ENCODE results near the gene COG7. TPM values are rescaled to one million over a fixed set of nuclear protein-coding genes. Genes with fewer than 3 reads are reported as not detected.
"Not testable (repeated sequence)": the region's sequence is repeated elsewhere in the genome, so short reads cannot be mapped to it uniquely, and the experiment has no call there.

COG7 gene
- total RNA-seq, 5 donors from 2014 or later (not counting 1 experiment from before 2014, with no cell fraction given) = 15.8 to 23.2 (median 22.4) TPM

GRCh38 chr16:23381702-23382101 is 71.3 kb downstream of the COG7 start:
- H3K27ac ChIP-seq (ENCODE audit: low read length); H3K27ac Mint-ChIP-seq; POLR2A ChIA-PET; H3K27me3 Mint-ChIP-seq; H3K9me3 Mint-ChIP-seq; DNase-seq; H3K4me3 ChIP-seq (ENCODE audit: control insufficient read depth in 1 of 2, extremely low read depth in 1 of 2, low read length in 1 of 2); H3K36me3 Mint-ChIP-seq; CTCF ChIA-PET; ATAC-seq (replicated peaks in 1 of 4); H3K36me3 ChIP-seq (ENCODE audit: control insufficient read depth in 2 of 2, extremely low read depth in 1 of 2, insufficient read depth in 1 of 2, low read length in 1 of 2); H3K9me3 ChIP-seq; H3K4me1 ChIP-seq (ENCODE audit: control insufficient read depth in 1 of 2, extremely low read depth in 1 of 2, insufficient read depth in 2 of 2, low read length in 2 of 2); H3K4me1 Mint-ChIP-seq; H3K4me3 Mint-ChIP-seq; H3K27me3 ChIP-seq (replicated peaks in 1 of 2; ENCODE audit: control insufficient read depth in 2 of 2, extremely low read depth in 1 of 2, insufficient read depth in 2 of 2, low read length in 1 of 2): not testable (repeated sequence)
- 90% methylated on average over 2 of the region's 9 CpGs for WGBS (ENCODE audit: insufficient coverage)

GRCh38 chr16:23380501-23380951 is 72.5 kb downstream of the COG7 start:
- POLR2A ChIA-PET = no interaction called here
- Mint-ChIP-seq H3K27ac (no peak overlapping the region), H3K27me3 (peaks cover 0 to 3% of the 10 kb centered on the region in 2 donors), H3K4me1 (no peaks in the 10 kb centered on the region), H3K36me3 (no peaks in the 10 kb centered on the region), H3K9me3 (no peaks in the 10 kb centered on the region), H3K4me3 (no peak overlapping the region)
- Histone ChIP-seq H3K27me3 (replicated peaks in 1 of 2; ENCODE audit: control insufficient read depth in 2 of 2, extremely low read depth in 1 of 2, insufficient read depth in 2 of 2, low read length in 1 of 2) (no peaks in the 10 kb centered on the region), H3K36me3 (ENCODE audit: control insufficient read depth in 2 of 2, extremely low read depth in 1 of 2, insufficient read depth in 1 of 2, low read length in 1 of 2) (no peaks in the 10 kb centered on the region), H3K4me3 (ENCODE audit: control insufficient read depth in 1 of 2, extremely low read depth in 1 of 2, low read length in 1 of 2) (no peak overlapping the region), H3K9me3 (no peaks in the 10 kb centered on the region), H3K4me1 (ENCODE audit: control insufficient read depth in 1 of 2, extremely low read depth in 1 of 2, insufficient read depth in 2 of 2, low read length in 2 of 2) (no peaks in the 10 kb centered on the region), H3K27ac (ENCODE audit: low read length) (no peak overlapping the region)
- 89% methylated on average over 20 of the region's 20 CpGs for WGBS (ENCODE audit: insufficient coverage)
- no peak for ATAC-seq (replicated peaks in 1 of 4)
- CTCF ChIA-PET = no interaction called here
- DNase-seq = no peak

GRCh38 chr16:23379707-23380106 is 73.3 kb downstream of the COG7 start:
- Histone ChIP-seq H3K9me3 (no peaks in the 10 kb centered on the region), H3K36me3 (ENCODE audit: control insufficient read depth in 2 of 2, extremely low read depth in 1 of 2, insufficient read depth in 1 of 2, low read length in 1 of 2) (no peaks in the 10 kb centered on the region), H3K4me3 (ENCODE audit: control insufficient read depth in 1 of 2, extremely low read depth in 1 of 2, low read length in 1 of 2) (no peak overlapping the region), H3K27me3 (replicated peaks in 1 of 2; ENCODE audit: control insufficient read depth in 2 of 2, extremely low read depth in 1 of 2, insufficient read depth in 2 of 2, low read length in 1 of 2) (no peaks in the 10 kb centered on the region), H3K4me1 (ENCODE audit: control insufficient read depth in 1 of 2, extremely low read depth in 1 of 2, insufficient read depth in 2 of 2, low read length in 2 of 2) (no peaks in the 10 kb centered on the region), H3K27ac (ENCODE audit: low read length) (no peak overlapping the region)
- Mint-ChIP-seq H3K27me3 (peaks cover 0 to 3% of the 10 kb centered on the region in 2 donors), H3K4me3 (no peak overlapping the region), H3K36me3 (no peaks in the 10 kb centered on the region), H3K9me3 (no peaks in the 10 kb centered on the region), H3K27ac (no peak overlapping the region), H3K4me1 (no peaks in the 10 kb centered on the region)
- no peak for DNase-seq
- WGBS (ENCODE audit: insufficient coverage) = 88% methylated on average over 4 of the region's 10 CpGs
- no peak for ATAC-seq (replicated peaks in 1 of 4)
- CTCF ChIA-PET = no interaction called here
- POLR2A ChIA-PET = no interaction called here

GRCh38 chr16:23378921-23379320 is 74.1 kb downstream of the COG7 start:
- DNase-seq (no peak), ATAC-seq (replicated peaks in 1 of 4) (no peak)
- Mint-ChIP-seq H3K4me1 (no peaks in the 10 kb centered on the region), H3K9me3 (no peaks in the 10 kb centered on the region), H3K27me3 (peaks cover 0 to 3% of the 10 kb centered on the region in 2 donors), H3K36me3 (no peaks in the 10 kb centered on the region), H3K4me3 (no peak overlapping the region), H3K27ac (no peak overlapping the region)
- H3K9me3 ChIP-seq = no peaks in the 10 kb centered on the region
- ChIA-PET CTCF (no interaction called here), POLR2A (no interaction called here)
- H3K4me3 ChIP-seq (ENCODE audit: control insufficient read depth in 1 of 2, extremely low read depth in 1 of 2, low read length in 1 of 2) = no peak overlapping the region
- H3K27me3 ChIP-seq (replicated peaks in 1 of 2; ENCODE audit: control insufficient read depth in 2 of 2, extremely low read depth in 1 of 2, insufficient read depth in 2 of 2, low read length in 1 of 2) = peaks cover 0 to under 1% of the 10 kb centered on the region in 2 experiments
- H3K36me3 ChIP-seq (ENCODE audit: control insufficient read depth in 2 of 2, extremely low read depth in 1 of 2, insufficient read depth in 1 of 2, low read length in 1 of 2) = no peaks in the 10 kb centered on the region
- no peaks in the 10 kb centered on the region for H3K4me1 ChIP-seq (ENCODE audit: control insufficient read depth in 1 of 2, extremely low read depth in 1 of 2, insufficient read depth in 2 of 2, low read length in 2 of 2)
- WGBS (ENCODE audit: insufficient coverage) = 93% methylated on average over 3 of the region's 5 CpGs
- no peak overlapping the region for H3K27ac ChIP-seq (ENCODE audit: low read length)

- H3K4me1 Mint-ChIP-seq = no peaks in the 10 kb centered on the region
- Histone ChIP-seq H3K36me3 (ENCODE audit: control insufficient read depth in 2 of 2, extremely low read depth in 1 of 2, insufficient read depth in 1 of 2, low read length in 1 of 2) (no peaks in the 10 kb centered on the region), H3K9me3 (no peaks in the 10 kb centered on the region), H3K4me3 (ENCODE audit: control insufficient read depth in 1 of 2, extremely low read depth in 1 of 2, low read length in 1 of 2) (no peak overlapping the region), H3K27me3 (replicated peaks in 1 of 2; ENCODE audit: control insufficient read depth in 2 of 2, extremely low read depth in 1 of 2, insufficient read depth in 2 of 2, low read length in 1 of 2) (peaks cover 0 to 7% of the 10 kb centered on the region in 2 experiments), H3K27ac (ENCODE audit: low read length) (no peak overlapping the region), H3K4me1 (ENCODE audit: control insufficient read depth in 1 of 2, extremely low read depth in 1 of 2, insufficient read depth in 2 of 2, low read length in 2 of 2) (no peaks in the 10 kb centered on the region)
- H3K4me3 Mint-ChIP-seq = no peak overlapping the region
- POLR2A ChIA-PET = no interaction called here
- no peak for ATAC-seq (replicated peaks in 1 of 4)
- WGBS (ENCODE audit: insufficient coverage) = 43% methylated on average over 4 of the region's 8 CpGs
- H3K27ac Mint-ChIP-seq = no peak overlapping the region
- H3K27me3 Mint-ChIP-seq = peaks cover 4 to 7% of the 10 kb centered on the region in 2 donors
- no peaks in the 10 kb centered on the region for H3K36me3 Mint-ChIP-seq
- no peak for DNase-seq
- H3K9me3 Mint-ChIP-seq = no peaks in the 10 kb centered on the region
- CTCF ChIA-PET = no interaction called here
Measured at GRCh38 chr16:23378256-23378655, 74.7 kb downstream of the COG7 start.

GRCh38 chr16:23377071-23377931 is 75.7 kb downstream of the COG7 start:
- peaks cover 0 to 11% of the 10 kb centered on the region in 2 experiments for H3K27me3 ChIP-seq (replicated peaks in 1 of 2; ENCODE audit: control insufficient read depth in 2 of 2, extremely low read depth in 1 of 2, insufficient read depth in 2 of 2, low read length in 1 of 2)
- H3K4me3 ChIP-seq (ENCODE audit: control insufficient read depth in 1 of 2, extremely low read depth in 1 of 2, low read length in 1 of 2) = no peak overlapping the region
- Mint-ChIP-seq H3K36me3 (no peaks in the 10 kb centered on the region), H3K4me1 (no peaks in the 10 kb centered on the region), H3K4me3 (no peak overlapping the region), H3K27me3 (peaks cover 5 to 9% of the 10 kb centered on the region in 2 donors), H3K9me3 (no peaks in the 10 kb centered on the region), H3K27ac (no peak overlapping the region)
- H3K36me3 ChIP-seq (ENCODE audit: control insufficient read depth in 2 of 2, extremely low read depth in 1 of 2, insufficient read depth in 1 of 2, low read length in 1 of 2) = no peaks in the 10 kb centered on the region
- no peaks in the 10 kb centered on the region for H3K9me3 ChIP-seq
- no peak overlapping the region for H3K27ac ChIP-seq (ENCODE audit: low read length)
- WGBS (ENCODE audit: insufficient coverage) = 93% methylated on average over 7 of the region's 9 CpGs
- H3K4me1 ChIP-seq (ENCODE audit: control insufficient read depth in 1 of 2, extremely low read depth in 1 of 2, insufficient read depth in 2 of 2, low read length in 2 of 2) = no peaks in the 10 kb centered on the region
- ChIA-PET CTCF (no interaction called here), POLR2A (no interaction called here)
- no peak for DNase-seq
- no peak for ATAC-seq (replicated peaks in 1 of 4)

All from T-cell (primary cell).